Thoracic aorta (tissue), 2 donors: ENCODE results near the gene ILDR1. TPM values are rescaled to one million over a fixed set of nuclear protein-coding genes. Genes with fewer than 3 reads are reported as not detected.

Experiments used
- ATAC-seq: fragments of 150-250 bp; one replicate; pipeline ENCODE4 v1.8.0; 2017; ENCODE audit warnings: low read depth; ENCODE audit not compliant: insufficient number of reproducible peaks, low FRiP score
- DNase-seq: peaks from one replicate; pipeline ENCODE4 v3.0.0-alpha.2; 2020; ENCODE audit warnings: low spot score
- H3K27ac ChIP-seq, 2 donors: fragments of 200-600 bp; sonication (generic); 1 replicate in 1 of 2; 2 replicates in 1 of 2; pipeline ENCODE4 v1.5.1; 2016; ENCODE audit warnings: mild to moderate bottlenecking in 2 of 2, moderate library complexity in 2 of 2
- H3K27me3 ChIP-seq: fragments of 200-600 bp; sonication (generic); replicated peaks from 2 replicates; pipeline ENCODE4 v1.6.0; 2016; ENCODE audit warnings: mild to moderate bottlenecking; ENCODE audit not compliant: insufficient read depth
- H3K36me3 ChIP-seq: fragments of 200-600 bp; sonication (generic); one replicate; pipeline ENCODE4 v1.5.1; 2016
- H3K4me1 ChIP-seq, 2 donors: fragments of 200-600 bp; sonication (generic); 1 replicate in 1 of 2; 2 replicates in 1 of 2; pipeline versions ENCODE4 v1.5.1 to v1.6.0; 2016; ENCODE audit warnings: low read depth in 2 of 2, mild to moderate bottlenecking in 1 of 2; ENCODE audit not compliant: control insufficient read depth in 1 of 2
- H3K4me3 ChIP-seq: fragments of 200-600 bp; sonication (generic); 2 replicates; pipeline ENCODE4 v1.5.1; 2016; ENCODE audit warnings: mild to moderate bottlenecking
- H3K9me3 ChIP-seq: fragments of 200-600 bp; sonication (generic); 2 replicates; pipeline ENCODE4 v1.5.1; 2016
- CTCF ChIP-seq: fragments of 200-600 bp; sonication (generic); IDR thresholded peaks from one replicate; pipeline ENCODE4 v1.5.1; 2019; ENCODE audit warnings: antibody characterized with exemption
- total RNA-seq, 2 donors: library from RNA; depleted of rRNA; stranded (reverse); fragments of >200 nt; gene quantifications; one replicate each; pipeline versions ENCODE4 v1.1.0 to v1.2.3, GENCODE V29; 2016

ILDR1 gene
- total RNA-seq, 2 donors from 2014 or later = not detected

- ATAC-seq = no peak
- Histone ChIP-seq H3K4me1 (peaks cover 16% of the 10 kb centered on the region in 2 donors), H3K36me3 (no peaks in the 10 kb centered on the region), H3K9me3 (no peaks in the 10 kb centered on the region), H3K4me3 (no peak overlapping the region), H3K27ac (no peak overlapping the region), H3K27me3 (no peaks in the 10 kb centered on the region)
- DNase-seq = no peak
- TF ChIP-seq CTCF = no peak
These were observed 25.6 kb downstream of the ILDR1 start for GRCh38 chr3:121996441-121996840.

- no peaks in the 10 kb centered on the region for H3K27me3 ChIP-seq
- no peaks in the 10 kb centered on the region for H3K36me3 ChIP-seq
- H3K4me1 ChIP-seq = peaks cover 16% of the 10 kb centered on the region in 2 donors
- no peak for TF ChIP-seq CTCF
- no peak for DNase-seq
- ATAC-seq = no peak
- no peak overlapping the region for H3K4me3 ChIP-seq
- peak overlapping the region in 1 of 2 donors; percentile 55 for H3K27ac ChIP-seq
- H3K9me3 ChIP-seq = no peaks in the 10 kb centered on the region
These were observed 26.6 kb downstream of the ILDR1 start for GRCh38 chr3:121995161-121996137.

DNA sequence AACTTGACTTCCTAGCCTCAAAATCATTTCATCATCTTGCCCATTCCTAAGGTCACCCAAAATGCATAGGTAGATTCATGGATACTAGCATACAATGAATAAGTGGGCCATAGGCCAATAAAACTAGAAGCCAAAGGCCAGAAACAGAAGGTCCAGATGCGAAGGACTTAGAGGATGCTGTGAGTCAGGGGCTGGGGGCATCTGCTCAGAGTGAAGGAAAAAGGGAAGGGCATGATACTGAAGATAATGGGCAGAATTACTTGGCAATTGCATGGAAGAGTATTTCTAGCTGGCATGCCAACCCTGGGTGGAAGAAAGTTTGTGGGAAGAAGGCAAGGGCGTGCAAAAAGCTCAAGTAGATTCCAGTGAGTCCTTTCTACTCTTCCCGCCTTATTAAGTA, 27.5 kb downstream of the ILDR1 start:
- DNase-seq = no peak
- Histone ChIP-seq H3K4me1 (peaks cover 13 to 15% of the 10 kb centered on the region in 2 donors), H3K9me3 (no peaks in the 10 kb centered on the region), H3K4me3 (no peak overlapping the region), H3K27me3 (no peaks in the 10 kb centered on the region), H3K36me3 (no peaks in the 10 kb centered on the region), H3K27ac (peak overlapping the region in 1 of 2 donors; percentile 55)
- TF ChIP-seq CTCF = no peak
- no peak for ATAC-seq

GRCh38 chr3:121992601-121993560, 29.2 kb downstream of the ILDR1 start:
- no peak for DNase-seq
- no peak for ATAC-seq
- Histone ChIP-seq H3K27ac (no peak overlapping the region), H3K4me3 (no peak overlapping the region), H3K27me3 (no peaks in the 10 kb centered on the region), H3K9me3 (no peaks in the 10 kb centered on the region), H3K4me1 (peaks cover 0 to 3% of the 10 kb centered on the region in 2 donors), H3K36me3 (no peaks in the 10 kb centered on the region)
- no peak for TF ChIP-seq CTCF

GRCh38 chr3:121989943-121990342, 32.1 kb downstream of the ILDR1 start:
- H3K27me3 ChIP-seq = no peaks in the 10 kb centered on the region
- H3K9me3 ChIP-seq = no peaks in the 10 kb centered on the region
- TF ChIP-seq CTCF = no peak
- H3K4me3 ChIP-seq = no peak overlapping the region
- no peaks in the 10 kb centered on the region for H3K36me3 ChIP-seq
- no peak overlapping the region for H3K27ac ChIP-seq
- H3K4me1 ChIP-seq = no peaks in the 10 kb centered on the region
- ATAC-seq (no peak), DNase-seq (no peak)
